Subcutaneous adipose tissue (tissue), 4 donors: ENCODE results near the gene ACAN. TPM values are rescaled to one million over a fixed set of nuclear protein-coding genes. Genes with fewer than 3 reads are reported as not detected.

Experiments used
- CTCF ChIP-seq: fragments of 450-650 bp; IDR thresholded peaks from one replicate; pipeline ENCODE4 v1.5.1; 2016; ENCODE audit warnings: low read depth, mild to moderate bottlenecking, control low read depth, antibody characterized with exemption, moderate library complexity
- total RNA-seq, 4 donors: library from RNA; depleted of rRNA; stranded (reverse); fragments of >200 nt; gene quantifications; one replicate each; pipeline ENCODE4 v1.1.0, GENCODE V29; 2016

Gene ACAN
- total RNA-seq, 4 donors from 2014 or later, result not detected

DNA sequence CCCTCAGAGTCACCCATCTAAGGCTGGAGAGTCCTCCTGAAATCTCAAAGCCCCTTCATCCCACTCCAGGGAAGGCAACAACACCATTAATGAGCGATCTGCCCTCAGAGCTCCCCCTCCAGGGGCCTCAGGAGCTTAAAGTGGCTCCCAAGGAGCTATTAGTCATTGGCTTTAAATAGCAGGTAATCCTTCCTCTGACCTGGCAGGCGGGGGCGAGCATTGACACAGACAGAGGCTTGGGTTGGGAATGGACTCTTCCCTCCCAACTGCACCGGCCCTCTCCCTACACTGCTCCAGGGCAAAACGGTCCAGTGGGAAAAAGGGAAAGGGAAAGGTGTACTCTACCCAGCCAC is 108.5 kb downstream of the ACAN start:
- no peak for TF ChIP-seq CTCF

GRCh38 chr15:88912500-88912921 is 109.3 kb downstream of the ACAN start:
- TF ChIP-seq CTCF, result no peak

DNA sequence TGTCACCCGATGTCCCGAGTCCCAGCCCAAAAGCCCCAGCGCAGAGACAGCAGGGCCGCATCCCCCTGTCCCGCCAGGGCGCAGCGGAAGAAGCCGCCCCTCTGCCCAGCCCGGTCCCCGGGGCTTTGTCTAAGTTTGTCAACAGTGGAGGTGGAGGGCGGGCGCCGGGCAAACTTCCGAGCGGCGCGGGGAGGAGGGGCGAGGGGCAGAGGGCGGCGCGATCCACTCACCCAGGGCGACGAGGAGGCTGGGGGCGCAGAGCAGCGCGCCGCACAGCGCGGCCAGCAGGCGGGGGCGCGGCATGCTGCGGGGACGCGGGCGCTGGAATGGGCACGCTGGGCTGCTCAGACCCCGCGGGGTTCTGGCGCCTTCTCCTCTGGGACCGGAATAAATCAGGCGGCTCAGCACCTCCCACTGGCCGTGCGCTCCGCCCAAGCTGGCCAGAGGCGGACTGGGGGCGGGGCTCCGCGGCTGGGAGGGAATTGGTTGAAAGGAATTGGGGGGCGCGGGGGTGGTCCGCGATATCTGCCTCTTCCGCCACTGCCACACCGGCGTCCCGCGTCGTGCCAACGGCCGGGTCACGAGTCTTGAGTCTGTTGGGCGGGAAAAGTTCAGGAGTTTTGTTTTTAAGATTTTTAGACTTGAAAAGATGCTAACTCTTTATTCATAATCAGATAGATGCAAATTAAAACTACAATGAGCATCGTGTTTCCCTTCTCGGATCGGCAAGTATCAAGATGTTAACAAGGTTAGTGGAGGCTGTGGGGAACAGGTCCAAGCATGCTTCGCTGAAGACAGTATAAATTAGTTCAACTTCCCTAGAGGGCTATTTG is 110.0 kb downstream of the ACAN start, which contains the start of gene MFGE8:
TSS of gene MFGE8 (minus strand) at position 363 of the 833 bp plus-strand sequence. CDS start at position 303, 60 bp downstream.
- no peak for TF ChIP-seq CTCF

DNA sequence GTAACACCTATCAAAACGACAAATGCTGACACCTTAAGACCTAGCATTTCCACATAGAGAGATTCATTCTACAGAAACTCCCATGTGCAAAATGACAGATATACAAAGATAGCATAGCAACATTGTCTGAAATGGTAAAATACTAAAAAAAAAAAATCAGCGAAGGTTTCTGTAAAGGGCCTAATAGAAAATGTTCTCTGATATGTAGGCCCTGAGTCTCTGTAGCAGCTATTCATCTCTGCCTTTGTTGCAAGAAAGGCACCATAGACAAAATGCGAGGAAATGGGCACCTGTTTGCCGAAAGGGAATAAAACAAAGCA is 110.6 kb downstream of the ACAN start:
- no peak for TF ChIP-seq CTCF

GRCh38 chr15:88915354-88915753 is 112.1 kb downstream of the ACAN start:
- TF ChIP-seq CTCF, result no peak

DNA sequence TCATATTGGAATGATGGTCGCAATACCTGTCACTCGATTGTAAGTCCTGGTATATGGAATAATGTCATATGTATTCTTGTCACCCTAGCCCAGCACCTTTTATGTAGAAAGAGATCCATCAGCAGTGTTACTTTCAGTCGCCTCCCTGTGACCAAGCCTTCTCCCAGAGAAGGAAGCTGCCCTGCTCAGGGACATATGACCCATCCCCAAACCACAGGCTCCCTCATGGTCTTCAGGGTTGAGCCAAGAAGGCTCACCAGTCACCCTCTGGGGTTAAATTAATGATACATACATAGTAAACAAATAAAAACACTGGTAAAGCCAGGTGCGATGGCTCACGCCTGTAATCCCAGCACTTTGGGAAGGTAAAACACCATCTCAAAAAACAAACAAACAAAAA is 114.5 kb downstream of the ACAN start:
- no peak for TF ChIP-seq CTCF

- no peak for TF ChIP-seq CTCF
Measured at GRCh38 chr15:88918738-88919137, 115.5 kb downstream of the ACAN start.
